Activated naive CD4-positive, alpha-beta T cell treated with Interleukin-2 at 50 U/mL for 16 hours (primary cell): ENCODE results near the gene ARL8B.
"Not testable (repeated sequence)": the region's sequence is repeated elsewhere in the genome, so short reads cannot be mapped to it uniquely, and the experiment has no call there.

Source experiments
- DNase-seq: peaks from one replicate; pipeline ENCODE4 v3.0.0-alpha.2; 2020

Gene ARL8B

DNA sequence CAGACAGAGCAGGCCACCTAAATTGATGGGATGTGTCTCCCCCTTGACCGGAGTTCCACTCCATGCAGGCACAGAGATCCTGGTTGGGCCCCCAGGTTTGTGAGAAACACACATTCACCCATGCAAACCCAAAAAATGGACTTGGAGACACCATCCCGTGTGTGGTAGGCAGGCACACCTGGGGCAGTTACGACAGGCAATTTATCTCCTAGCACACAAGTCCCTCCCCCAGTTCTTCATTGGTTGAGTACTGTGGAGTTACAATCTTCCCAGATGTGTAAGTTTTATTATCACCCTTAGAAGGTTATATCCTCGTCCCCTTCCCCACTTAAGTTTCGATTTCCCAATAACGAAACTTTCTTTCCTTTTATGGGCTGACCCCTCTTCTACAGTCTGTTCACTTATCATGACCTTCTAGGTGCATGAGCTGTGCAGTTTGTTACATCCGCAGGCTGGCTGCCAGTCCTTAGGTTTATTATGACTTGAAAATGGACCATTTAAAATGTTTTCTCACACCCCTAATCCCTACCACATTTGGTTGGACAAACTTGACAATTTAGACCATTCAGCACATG, 27.3 kb downstream of the ARL8B start:
- no peak for DNase-seq

DNA sequence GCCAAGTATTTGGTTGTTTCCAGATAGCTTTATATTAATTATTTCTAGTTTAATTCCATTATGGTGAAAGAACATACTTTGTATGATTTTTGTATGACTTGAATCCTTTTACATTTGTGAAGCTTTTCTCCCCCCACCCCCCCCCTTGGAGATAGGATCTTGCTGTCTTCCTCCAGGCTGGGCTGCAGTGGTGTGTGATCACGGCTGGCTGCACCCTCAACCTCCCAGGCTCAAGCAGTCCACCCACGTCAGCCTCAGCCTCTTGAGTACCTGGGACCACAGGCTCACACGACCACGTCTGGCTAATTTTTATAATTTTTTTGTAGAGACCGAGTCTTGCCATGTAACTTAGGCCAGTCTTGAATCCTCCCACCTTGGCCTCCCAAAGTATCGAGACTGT, 29.5 kb downstream of the ARL8B start:
- no peak for DNase-seq

DNA sequence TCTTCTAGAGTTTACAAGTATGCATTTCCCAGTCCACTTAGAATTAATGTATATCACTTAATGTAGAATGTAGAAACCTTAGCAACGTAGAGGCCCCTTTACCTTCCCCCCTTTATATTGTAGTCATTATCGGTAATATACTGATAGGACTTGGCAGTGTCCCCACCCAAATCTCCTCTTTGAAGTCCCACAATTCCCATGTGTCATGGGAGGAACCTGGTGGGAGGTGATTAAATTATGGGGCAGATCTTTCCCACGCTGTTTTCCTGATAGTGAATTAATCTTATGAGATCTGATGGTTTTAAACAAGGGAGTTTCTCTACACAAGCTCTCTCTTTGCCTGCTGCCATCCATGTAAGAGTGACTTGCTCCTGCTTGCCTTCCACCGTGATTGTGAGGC, 31.0 kb downstream of the ARL8B start:
- DNase-seq, result no peak

DNA sequence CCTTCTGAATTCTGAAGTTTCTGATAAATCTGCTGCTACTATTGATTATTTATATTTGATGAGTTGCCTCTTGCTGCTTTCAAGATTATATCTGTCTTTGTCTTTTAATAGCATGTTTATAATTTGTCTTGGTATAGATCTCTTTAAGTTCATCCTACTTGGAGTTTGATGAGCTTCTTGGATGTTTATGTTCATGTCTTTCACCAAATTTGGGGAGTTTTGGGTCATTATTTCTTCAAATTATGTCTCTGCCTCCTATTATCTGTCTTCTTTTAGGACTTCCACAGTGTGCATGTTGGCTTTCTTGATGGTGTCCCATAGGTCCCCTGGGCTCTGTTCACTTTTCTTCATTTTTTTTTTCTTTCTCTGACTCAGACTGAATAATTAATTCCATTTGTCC, 33.1 kb downstream of the ARL8B start:
- DNase-seq, result no peak

DNA sequence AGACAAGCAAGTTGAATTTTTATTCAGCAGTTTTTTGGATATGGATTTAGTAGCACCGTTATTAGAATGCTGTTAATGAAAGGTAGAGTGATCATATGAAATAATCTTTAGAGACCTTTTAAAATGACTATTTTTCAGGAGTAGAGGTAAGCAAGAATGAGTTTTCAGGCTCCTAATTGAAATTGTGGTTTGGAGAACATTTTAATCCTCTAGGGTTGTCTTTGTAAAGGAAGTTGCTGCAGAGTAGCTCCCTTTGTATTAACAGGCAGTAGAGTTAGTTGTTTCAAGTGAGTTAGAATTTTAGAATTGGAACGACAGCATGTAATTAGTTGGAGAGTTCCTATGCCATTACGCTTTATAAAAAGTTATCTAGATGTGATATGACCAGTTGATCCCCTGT, 38.2 kb downstream of the ARL8B start:
- DNase-seq, result no peak

DNA sequence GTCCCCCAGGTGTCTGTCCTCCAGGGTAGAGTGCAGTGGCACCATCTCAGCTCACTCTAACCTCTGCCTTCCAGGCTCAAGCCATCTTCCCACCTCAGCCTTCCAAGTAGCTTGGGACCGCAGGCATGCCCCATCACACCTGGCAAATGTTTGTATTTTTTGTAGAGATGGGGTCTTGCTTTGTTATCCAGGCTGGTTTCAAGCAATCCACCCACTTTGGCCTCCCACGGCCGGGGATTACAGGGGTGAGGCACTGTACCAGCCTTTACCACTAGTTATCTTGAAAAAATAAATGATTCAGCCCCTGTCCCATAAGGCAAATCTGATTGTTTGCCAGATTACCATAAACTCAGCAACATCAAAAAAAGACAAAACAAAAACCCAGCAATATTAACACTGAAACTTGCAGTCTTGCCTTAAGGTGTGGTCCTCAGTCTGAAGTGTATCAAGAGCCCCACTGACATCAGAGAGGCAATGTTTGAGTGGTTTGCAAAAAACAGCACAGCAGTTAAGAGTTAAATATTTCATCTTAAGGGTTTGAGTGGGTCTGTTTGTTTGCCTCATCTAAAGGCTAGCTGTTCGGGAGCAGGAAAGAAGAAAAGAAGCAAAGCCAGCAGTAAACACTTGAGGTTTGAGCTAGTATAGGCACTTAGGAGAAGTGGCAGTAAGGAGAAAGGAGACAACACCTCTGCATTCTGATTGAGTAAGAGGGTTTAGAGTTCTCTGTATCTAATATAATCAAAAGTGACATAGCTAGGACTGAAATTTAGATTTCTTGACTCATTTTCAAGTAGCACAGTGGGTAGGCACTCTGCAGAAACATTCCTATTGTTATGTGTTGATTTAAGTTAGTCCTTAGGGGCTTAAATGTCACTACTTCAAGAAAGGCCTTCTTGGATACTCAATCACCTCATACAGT, 39.1 kb downstream of the ARL8B start:
- DNase-seq, result peak; percentile 31

DNA sequence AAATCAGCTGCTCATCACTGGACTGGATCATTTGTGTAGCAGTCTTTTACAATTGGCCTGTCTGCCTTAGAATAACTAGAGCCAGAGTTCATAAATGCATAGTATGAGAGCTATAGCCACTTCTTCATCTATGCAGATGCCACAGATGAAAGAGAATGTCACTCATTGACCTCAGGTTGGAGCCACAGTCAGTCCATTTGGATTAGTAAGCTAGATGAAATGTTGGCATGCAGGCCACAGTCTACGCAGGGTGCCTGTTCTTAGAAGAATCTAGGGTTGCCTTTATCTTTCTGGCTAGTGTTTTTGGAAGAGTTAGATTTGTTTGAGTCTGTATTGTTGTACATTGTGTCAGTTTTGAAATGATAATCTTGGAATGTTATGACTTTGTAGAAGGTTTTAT, 40.0 kb downstream of the ARL8B start:
- no peak for DNase-seq

DNA sequence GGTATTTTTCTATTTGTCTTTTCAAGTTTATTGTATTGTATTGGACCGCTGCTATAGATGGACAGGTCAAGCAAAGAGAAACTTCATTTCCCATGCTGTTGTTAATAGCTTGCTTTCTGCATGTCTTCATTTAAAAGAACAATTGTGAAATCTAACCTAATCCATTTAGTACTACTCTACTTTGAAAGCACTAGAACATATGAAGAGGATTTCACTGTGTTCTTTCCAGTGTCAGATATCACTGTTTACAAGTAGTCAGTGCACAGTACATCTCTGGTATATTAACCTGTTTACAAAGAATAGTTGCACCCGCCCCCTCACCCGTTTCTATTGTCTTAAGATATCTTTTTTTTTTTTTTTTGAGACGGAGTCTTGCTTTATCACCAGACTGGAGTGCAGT, 43.6 kb downstream of the ARL8B start:
- no peak for DNase-seq

DNA sequence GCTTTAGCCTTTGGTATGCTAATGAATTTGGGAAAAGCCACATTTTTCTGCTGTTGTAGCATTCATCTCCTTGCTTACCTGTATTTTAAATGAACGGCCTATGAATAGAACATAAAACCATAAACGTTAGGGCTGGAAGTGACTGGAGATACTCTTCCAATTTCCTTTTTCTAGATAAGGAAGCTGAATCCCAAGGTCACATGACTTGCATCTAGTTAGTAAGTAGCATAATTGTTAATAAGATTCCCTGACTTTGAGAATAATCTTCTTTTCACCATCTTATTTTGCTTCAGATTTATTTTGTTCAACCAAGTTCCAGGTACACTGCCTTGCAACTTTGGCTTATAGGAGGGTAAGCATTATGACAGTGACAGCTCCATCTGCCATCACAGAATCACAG, 44.8 kb downstream of the ARL8B start:
- DNase-seq, result no peak

DNA sequence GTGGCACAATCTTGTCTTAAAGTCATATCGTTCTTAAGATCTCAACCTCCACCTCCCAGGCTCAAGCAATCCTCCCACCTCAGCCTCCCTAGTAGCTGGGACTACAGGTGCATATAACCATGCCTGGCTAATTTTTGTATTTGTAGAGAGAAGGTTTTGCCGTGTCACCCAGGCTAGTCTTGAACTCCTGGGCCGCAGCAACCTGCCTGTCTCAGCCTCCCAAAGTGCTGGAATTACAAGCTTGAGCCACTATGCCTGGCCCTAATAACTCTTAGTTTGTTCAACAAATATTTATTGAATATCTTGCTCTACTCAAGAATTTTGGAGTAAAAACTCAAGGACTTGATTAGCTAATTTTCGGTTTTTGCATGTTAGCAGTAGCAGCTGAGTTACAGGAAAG, 46.0 kb downstream of the ARL8B start:
- DNase-seq, result no peak

DNA sequence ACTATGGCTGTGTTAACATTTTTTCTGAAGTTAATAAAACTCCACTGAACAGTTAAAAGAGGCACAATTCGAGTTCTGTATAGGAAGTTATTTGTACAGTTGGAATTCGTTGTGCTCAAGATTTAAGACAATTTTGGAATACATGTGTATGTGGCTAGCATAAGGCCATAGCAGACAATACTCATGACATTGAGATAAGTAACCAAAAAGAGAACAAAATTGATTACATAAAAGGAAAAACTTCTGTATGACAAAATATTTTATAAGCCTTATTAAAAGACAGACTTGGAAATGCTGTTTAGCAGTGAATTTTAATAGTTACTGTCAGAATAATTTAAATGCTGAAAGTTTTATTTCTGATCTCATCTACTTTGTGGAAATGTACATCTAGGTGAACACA, 47.7 kb downstream of the ARL8B start:
- DNase-seq, result no peak

DNA sequence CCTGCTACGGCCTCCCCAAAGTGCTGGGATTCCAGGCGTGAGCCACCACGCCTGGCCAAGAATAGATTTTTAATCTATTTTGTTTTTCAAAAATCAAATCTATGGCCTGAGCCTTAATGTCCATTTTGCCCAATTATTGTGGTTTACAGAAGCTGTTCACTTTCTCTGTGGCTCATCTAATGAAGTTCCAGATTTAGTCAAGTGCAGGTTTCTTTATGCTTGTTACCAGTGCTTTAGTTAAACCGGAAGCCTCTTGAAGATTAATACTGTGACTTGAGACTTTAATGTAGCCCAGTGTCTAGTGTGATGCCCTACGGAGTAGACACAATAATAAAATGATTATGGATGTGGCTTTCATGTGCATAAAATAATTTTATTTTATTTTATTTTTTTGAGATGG, 48.9 kb downstream of the ARL8B start:
- DNase-seq, result no peak

DNA sequence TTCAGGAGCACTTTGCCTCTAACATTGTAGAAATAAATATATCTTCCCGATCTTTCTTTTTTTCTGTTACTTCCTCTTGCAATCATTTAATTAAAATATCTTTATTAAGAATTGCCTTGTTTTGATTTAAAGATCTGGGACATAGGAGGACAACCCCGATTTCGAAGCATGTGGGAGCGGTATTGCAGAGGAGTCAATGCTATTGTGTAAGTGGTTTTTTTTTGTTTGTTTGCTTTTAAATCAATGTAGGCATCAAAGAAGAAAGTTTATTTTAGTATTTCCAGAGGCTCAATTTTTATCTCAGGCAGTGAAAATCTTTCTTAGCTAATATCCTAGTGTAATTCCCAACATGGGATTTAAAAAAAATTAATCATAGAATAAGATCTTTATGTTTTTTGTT, 49.9 kb downstream of the ARL8B start:
- DNase-seq, result no peak

DNA sequence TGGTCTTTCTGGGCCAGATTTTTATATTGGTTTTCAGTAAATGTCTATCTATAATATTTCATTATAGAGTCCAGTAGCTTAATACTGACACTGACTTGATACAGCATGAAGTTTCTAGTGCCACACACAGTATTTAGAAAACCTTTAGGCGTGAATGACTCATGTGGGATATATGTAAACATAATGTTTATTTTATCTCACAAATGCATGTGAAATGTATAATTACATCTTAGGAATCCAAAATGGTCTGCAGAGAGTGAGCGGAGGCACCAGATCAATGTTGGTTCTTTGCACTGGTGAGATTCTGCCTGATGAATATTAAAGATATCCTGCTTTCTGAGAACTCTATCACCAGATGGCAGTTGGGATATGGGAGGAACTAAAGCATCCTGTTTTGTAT, 56.9 kb downstream of the ARL8B start:
- DNase-seq, result not testable (repeated sequence)

DNA sequence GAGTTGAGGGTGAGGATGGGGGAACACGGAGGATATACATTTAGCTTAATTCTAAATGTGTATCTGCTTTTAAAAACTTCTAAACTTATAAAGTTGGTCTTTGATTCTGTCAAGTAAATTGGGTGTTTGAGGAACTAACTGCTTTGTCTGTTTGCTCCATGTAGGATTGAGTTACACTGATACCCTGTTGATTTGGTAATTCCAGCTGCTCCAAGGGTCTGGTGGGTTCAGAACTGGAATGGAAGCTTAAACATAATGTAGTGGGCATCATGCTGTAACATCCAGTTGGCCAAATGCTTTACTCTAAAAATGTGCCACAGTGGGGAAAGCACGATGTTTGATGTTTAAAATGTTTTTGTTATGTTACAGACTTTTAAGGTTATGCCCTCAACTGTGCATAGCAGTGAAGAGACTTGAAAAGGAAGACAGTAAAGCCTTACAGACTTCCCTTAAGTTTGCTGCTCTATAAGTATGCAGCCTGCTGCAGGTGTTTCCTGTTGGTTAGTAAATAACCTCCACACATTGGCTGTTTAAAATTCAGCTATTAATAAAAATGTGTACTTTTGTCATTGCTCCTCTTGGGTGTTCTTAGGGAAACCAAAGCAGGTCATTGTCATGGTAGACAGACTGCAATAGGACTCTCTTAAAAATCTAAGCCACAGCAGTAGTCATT, 59.5 kb downstream of the ARL8B start:
- no peak for DNase-seq

DNA sequence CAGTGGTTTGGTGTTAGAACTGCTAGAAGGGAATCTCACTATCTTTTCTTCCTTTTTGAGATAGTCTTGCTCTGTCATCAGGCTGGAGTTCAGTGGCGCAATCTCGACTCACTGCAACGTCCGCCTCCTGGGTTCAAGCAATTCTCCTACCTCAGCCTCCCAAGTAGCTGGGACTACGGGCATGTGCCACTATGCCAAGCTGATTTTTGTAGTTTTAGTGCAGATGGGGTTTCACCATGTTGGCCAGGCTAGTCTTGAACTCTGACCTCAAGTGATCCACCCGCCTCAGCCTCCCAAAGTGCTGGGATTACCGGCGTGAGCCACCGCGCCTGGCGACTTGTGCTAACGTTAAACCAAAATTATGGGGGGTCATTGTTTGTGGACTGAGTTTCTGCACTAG, 61.6 kb downstream of the ARL8B start:
- DNase-seq, result not testable (repeated sequence)

DNA sequence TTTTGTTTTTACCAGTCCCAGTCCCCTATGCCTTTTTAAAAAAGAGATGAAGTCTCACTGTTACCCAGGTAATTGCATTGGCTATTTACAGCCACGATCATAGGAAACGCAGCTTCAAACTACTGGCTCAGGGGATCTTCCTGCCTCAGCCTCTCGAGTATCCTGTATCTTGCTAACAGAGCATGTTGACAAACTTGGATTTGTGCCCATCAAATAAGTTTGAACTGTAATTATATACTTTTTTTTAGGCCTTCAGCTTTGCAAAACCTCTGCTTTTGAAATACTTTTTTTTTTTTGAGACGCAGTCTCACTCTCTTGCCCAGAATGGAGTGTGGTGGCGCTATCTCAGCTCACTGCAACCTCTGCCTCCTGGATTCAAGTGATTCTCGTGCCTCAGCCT, 62.4 kb downstream of the ARL8B start:
- DNase-seq, result no peak

DNA sequence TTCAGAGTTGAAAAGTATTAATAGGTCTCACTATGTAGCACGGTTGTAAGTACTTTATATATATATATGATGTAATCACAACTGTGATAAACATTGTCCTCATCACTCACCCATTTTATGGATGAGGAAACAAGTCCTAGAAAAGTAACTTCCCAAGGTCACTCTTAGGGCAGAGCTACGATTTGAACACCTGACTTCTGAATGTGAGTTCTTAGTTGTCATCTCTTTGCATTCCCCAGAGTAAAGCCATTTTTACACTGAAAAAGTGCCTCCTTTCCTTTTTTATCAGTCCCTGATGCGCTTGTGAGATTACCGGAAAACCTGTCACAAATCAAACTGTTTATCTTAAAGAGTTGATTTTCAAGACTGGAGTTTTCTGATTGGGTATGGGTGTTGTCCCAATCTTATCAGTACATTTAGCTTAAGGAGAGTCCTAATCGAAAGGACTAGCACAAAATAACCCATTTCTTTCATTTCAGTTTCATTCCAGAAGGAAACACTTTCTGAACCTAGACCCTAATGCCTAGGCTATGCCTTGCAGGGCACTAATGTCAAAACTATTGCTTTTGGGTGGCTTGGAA, 63.1 kb downstream of the ARL8B start:
- DNase-seq, result no peak

DNA sequence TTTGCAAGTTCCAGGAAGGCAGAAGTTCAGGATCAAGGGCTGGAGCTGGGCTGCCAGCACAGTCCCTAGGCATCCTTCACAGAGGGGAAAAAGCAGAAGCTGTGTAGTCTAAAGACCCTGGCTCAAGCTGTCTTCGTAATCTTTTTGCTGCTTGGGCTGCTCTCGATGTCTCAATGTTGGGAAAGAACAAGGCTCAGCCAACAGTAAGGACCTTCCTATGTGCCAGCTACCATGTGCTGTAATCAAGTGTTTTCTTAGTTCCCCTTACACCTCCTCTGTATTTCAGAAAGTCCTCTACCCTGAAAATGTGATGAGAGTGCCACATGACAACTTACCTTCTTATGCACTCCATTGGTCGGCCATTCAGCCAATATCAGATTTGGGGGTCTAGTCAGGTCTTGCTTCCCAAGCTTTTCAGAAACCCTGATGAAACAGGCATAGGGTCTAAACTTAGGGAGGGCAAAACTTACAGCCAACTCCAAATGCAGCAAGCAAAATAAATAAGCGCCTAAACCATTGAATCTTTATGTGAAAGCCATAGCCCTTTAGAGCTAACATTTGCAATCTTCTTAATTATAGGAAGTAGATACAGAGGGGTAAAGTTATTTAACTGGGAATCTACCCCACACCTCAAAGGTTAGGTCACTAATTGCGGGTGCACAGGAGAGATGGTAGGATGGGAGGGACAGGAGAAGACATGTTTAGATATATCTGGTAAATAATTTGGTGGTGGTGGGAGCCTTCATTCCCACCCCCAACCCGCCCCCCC, 64.2 kb downstream of the ARL8B start:
- no peak for DNase-seq

DNA sequence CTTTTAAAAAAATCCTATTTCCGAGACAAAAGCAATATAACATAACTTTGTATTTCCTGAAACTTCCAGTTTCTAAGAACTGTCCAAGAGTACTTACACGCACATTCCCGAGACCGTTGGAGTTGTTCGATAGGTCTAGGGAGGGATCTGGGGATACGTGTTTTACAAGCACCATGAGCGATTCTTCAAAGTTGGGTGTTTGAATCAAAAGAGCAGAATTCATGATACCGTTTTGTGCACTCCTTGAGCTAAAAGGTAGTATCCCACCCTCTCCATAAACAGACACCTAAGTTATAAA, 64.7 kb downstream of the ARL8B start:
- DNase-seq, result no peak

DNA sequence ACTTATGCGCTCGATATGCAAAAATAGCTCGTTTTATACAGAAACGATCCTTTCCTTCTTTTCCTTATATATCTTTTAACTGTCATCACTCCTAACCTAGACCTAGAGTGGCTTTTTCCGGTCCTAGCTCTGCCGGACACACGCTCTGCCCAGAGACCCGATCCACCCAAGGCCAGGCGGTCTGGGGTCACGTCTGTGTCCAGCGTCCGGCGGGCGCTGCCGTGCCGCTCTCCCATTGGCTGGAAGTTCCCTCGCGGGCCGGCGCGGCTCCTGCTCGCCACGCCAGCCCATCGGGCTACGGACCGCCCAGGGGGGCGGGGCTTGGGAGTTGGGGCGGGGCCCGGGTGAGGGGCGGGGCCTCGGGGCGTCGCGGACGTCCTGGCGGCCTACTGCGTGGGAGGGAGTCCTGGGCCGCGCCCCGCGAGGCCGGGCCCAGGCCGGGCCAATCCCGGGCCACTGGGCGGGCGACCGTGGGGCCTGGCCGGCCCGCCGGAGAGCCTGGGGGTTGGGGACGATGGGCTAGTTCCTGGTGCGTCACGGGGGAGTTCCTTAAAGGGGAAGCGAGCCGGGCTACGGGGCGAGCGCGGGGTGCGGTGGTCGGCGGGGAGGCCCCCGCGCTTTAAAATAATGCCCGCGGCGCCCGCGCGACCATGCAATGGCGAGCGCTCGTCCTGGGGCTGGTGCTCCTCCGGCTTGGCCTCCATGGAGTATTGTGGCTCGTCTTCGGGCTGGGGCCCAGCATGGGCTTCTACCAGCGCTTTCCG, 65.2 kb downstream of the ARL8B start, which contains the start of gene EDEM1:
Gene EDEM1 (plus strand): TSS at position 552 of the 764 bp plus-strand sequence. CDS start 99 bp downstream, at position 651.
- DNase-seq, result peak; percentile 96

DNA sequence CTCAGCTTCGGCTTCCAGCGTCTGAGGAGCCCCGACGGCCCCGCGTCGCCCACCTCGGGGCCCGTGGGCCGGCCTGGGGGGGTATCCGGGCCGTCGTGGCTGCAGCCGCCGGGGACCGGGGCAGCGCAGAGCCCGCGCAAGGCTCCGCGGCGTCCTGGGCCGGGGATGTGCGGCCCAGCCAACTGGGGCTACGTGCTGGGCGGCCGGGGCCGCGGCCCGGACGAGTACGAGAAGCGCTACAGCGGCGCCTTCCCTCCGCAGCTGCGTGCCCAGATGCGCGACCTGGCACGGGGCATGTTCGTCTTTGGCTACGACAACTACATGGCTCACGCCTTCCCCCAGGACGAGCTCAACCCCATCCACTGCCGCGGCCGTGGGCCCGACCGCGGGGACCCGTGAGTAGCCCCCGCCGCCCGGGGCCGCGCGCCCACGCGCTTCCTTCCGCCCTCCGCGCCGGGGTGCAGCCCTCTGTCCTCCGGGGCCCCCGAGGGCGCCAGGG, 65.9 kb downstream of the ARL8B start:
- DNase-seq, result peak; percentile 65
